GM12873 (cell line): ENCODE measurements around the gene CHST8.

Source experiments
- CTCF ChIP-seq: IDR thresholded peaks from 2 replicates; pipeline ENCODE4 v1.5.1; 2012; ENCODE audit warnings: low read depth, mild to moderate bottlenecking, moderate library complexity, low read length, control low read depth; ENCODE audit not compliant: insufficient read depth; ENCODE audit errors: missing control alignments

Gene CHST8

GRCh38 chr19:33745297-33745696 lies 123.5 kb downstream of the CHST8 start:
- no peak for TF ChIP-seq CTCF

GRCh38 chr19:33746159-33746558 lies 124.4 kb downstream of the CHST8 start:
- no peak for TF ChIP-seq CTCF

GRCh38 chr19:33747273-33747672 lies 125.5 kb downstream of the CHST8 start:
- no peak for TF ChIP-seq CTCF

GRCh38 chr19:33748231-33748630 lies 126.5 kb downstream of the CHST8 start:
- TF ChIP-seq CTCF, result no peak

GRCh38 chr19:33749016-33749415 lies 127.3 kb downstream of the CHST8 start:
- TF ChIP-seq CTCF, result no peak

- TF ChIP-seq CTCF, result no peak
Measured at GRCh38 chr19:33749619-33750175, 127.9 kb downstream of the CHST8 start.

- no peak for TF ChIP-seq CTCF
Measured at GRCh38 chr19:33750587-33751435, 129.1 kb downstream of the CHST8 start.
